HG03439 (cell line): ENCODE results near the gene SNAPC3.
A peak's percentile ranks its signal among the peaks of the same experiment; 100 is the strongest.
"Not testable (repeated sequence)": the region's sequence is repeated elsewhere in the genome, so short reads cannot be mapped to it uniquely, and the experiment has no call there.

Experiments
- ATAC-seq: cut with Tn5 transposase; IDR thresholded peaks from one replicate; pipeline ENCODE4 v1.9.1; 2021; ENCODE audit warnings: mild to moderate bottlenecking, moderate library complexity; ENCODE audit not compliant: unreplicated experiment

Gene SNAPC3

GRCh38 chr9:15422372-15423230 is at the start of gene SNAPC3:
Gene SNAPC3 (plus strand): TSS chr9:15422876. CDS start chr9:15422880, 4 bp downstream.
- peak; percentile 99 for ATAC-seq

GRCh38 chr9:15373881-15374280 is 48.8 kb upstream of the SNAPC3 start:
- ATAC-seq = no peak

- no peak for ATAC-seq
Observed at GRCh38 chr9:15374310-15374709, 48.4 kb upstream of the SNAPC3 start.

- no peak for ATAC-seq
Observed at GRCh38 chr9:15374825-15375224, 47.9 kb upstream of the SNAPC3 start.

- ATAC-seq = no peak
Observed at GRCh38 chr9:15377625-15378540, 44.8 kb upstream of the SNAPC3 start.

- not testable (repeated sequence) for ATAC-seq
Observed at GRCh38 chr9:15379317-15379716, 43.4 kb upstream of the SNAPC3 start.

- not testable (repeated sequence) for ATAC-seq
Observed at GRCh38 chr9:15379888-15380287, 42.8 kb upstream of the SNAPC3 start.

- no peak for ATAC-seq
Observed at GRCh38 chr9:15381491-15381890, 41.2 kb upstream of the SNAPC3 start.

GRCh38 chr9:15386465-15386864 is 36.2 kb upstream of the SNAPC3 start:
- ATAC-seq = no peak

- no peak for ATAC-seq
Observed at GRCh38 chr9:15389173-15389572, 33.5 kb upstream of the SNAPC3 start.

- ATAC-seq = no peak
Observed at GRCh38 chr9:15389631-15390030, 33.0 kb upstream of the SNAPC3 start.

- no peak for ATAC-seq
Observed at GRCh38 chr9:15390201-15390600, 32.5 kb upstream of the SNAPC3 start.

GRCh38 chr9:15392363-15392762 is 30.3 kb upstream of the SNAPC3 start:
- no peak for ATAC-seq

- no peak for ATAC-seq
Observed at GRCh38 chr9:15400281-15400941, 22.3 kb upstream of the SNAPC3 start.

- ATAC-seq = no peak
Observed at GRCh38 chr9:15401266-15401665, 21.4 kb upstream of the SNAPC3 start.

GRCh38 chr9:15403155-15403554 is 19.5 kb upstream of the SNAPC3 start:
- ATAC-seq = no peak

GRCh38 chr9:15404171-15404570 is 18.5 kb upstream of the SNAPC3 start:
- ATAC-seq = no peak

- ATAC-seq = no peak
Observed at GRCh38 chr9:15416880-15417279, 5.8 kb upstream of the SNAPC3 start.

GRCh38 chr9:15417626-15418025 is 5.0 kb upstream of the SNAPC3 start:
- no peak for ATAC-seq

- no peak for ATAC-seq
Observed at GRCh38 chr9:15420796-15421195, 1.9 kb upstream of the SNAPC3 start.

- ATAC-seq = no peak
Observed at GRCh38 chr9:15421532-15421931, 1.1 kb upstream of the SNAPC3 start.
